H1 (cell line): Measurements from ENCODE around the gene CHMP4A. TPM values are rescaled to one million over a fixed set of nuclear protein-coding genes. Genes with fewer than 3 reads are reported as not detected.

ENCODE experiments used
- CEBPB ChIP-seq: IDR thresholded peaks from 2 replicates; pipeline ENCODE4 v1.6.1; 2012; ENCODE audit warnings: low read depth, low read length
- GABPA ChIP-seq: IDR thresholded peaks from 2 replicates; pipeline ENCODE4 v1.6.1; 2011; ENCODE audit warnings: mild to moderate bottlenecking, low read length, moderate library complexity, borderline replicate concordance; ENCODE audit not compliant: insufficient read depth
- KDM4A ChIP-seq: IDR thresholded peaks from one replicate; pipeline ENCODE4 v1.7.1; 2012; ENCODE audit warnings: low read depth, mild to moderate bottlenecking, moderate library complexity, low read length, inconsistent platforms; ENCODE audit not compliant: severe bottlenecking
- NANOG ChIP-seq: IDR thresholded peaks from 2 replicates; pipeline ENCODE4 v1.6.1; 2011; ENCODE audit warnings: low read length, low read depth, mild to moderate bottlenecking, inconsistent platforms; ENCODE audit not compliant: insufficient read depth, poor library complexity, severe bottlenecking
- polyA plus RNA-seq, 7 experiments: library from polyadenylated mRNA; depleted of rRNA in 3 of 7; stranded (reverse) in 5 of 7; unstranded in 2 of 7; fragments of >200 nt in 5 of 7; fragments of 200-250 nt in 2 of 7; gene quantifications; 1 replicate in 5 of 7; 2 replicates in 1 of 7; 4 replicates in 1 of 7; pipeline versions ENCODE4 v1.2.1 to v1.2.3, GENCODE V29; 2011 to 2013; ENCODE audit warnings: missing spikeins in 2 of 7, mixed read lengths in 2 of 7
- total RNA-seq: library from RNA; stranded (reverse); fragmentation: NEBNext Ultra II Directional; extraction: Animal tissue kit (Norgen Biotek cat#: 25700); gene quantifications from 2 replicates; pipeline ENCODE4 v1.2.1, GENCODE V29; 2021
- TF ChIP-seq, protein P1 (sequence below): IDR thresholded peaks from 2 replicates; pipeline ENCODE4 v1.6.1; 2012; ENCODE audit warnings: inconsistent platforms

The CHMP4A gene
- total and polyA plus RNA-seq, 2 of the 8 experiments (the other 6 are each of a cell fraction or from before 2014, with no cell fraction given): 32.9 to 37.6 TPM

DNA sequence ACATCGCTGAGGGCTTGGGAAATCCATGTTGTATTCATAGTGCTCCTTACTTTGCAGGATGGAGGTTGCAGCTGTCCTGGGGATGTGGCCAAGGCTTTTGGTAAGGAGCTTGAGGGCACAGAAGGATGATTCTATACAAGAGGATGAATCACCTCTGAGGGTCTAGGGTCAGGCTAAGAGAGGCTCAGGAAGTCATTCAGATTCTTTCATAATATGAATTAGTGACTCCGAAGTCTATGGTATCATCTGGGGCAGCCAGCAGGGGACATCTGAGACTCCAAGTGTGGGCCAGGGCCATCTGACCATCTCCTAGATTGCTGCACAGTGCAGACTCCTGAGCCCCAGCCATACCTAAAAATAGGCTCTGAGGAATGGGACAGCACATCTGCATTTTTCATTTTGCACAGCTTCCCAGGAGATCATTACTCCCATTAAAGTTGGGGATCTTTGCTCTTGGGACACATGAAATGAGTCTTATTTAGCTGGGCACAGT lies 24.2 kb upstream of the CHMP4A start (continued):
- TF ChIP-seq CEBPB (no peak), NANOG (no peak), GABPA (no peak), KDM4A (no peak)
- TF ChIP-seq, protein P1, sequence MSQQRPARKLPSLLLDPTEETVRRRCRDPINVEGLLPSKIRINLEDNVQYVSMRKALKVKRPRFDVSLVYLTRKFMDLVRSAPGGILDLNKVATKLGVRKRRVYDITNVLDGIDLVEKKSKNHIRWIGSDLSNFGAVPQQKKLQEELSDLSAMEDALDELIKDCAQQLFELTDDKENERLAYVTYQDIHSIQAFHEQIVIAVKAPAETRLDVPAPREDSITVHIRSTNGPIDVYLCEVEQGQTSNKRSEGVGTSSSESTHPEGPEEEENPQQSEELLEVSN: no peak
